Measurements from ENCODE around the gene CMTM5. TPM values are rescaled to one million over a fixed set of nuclear protein-coding genes. Genes with fewer than 3 reads are reported as not detected.
A peak's percentile ranks its signal among the peaks of the same experiment; 100 is the strongest.

The CMTM5 gene
- total RNA-seq, 1 experiment from 2014 or later: 0.24 TPM

GRCh38 chr14:23377573-23378563, 1.0 kb downstream of the CMTM5 start:
- no peak for DNase-seq (ENCODE audit: low spot score)
- peaks cover 57% of the 10 kb centered on the region for H3K27me3 Mint-ChIP-seq (ENCODE audit: low read depth)
- CTCF ChIA-PET: interaction anchor here (0.9 to 6.4 kb wide), 14 partner anchors 11 to 309 kb away, joined by 3 to 95 read pairs (median 15); partner anchors contain the start of gene SLC22A17
- no peaks in the 10 kb centered on the region for H3K36me3 Mint-ChIP-seq
- POLR2A ChIA-PET: no interaction called here
- TF ChIP-seq MXD4 (CRISPR knock-in tag; IDR thresholded peaks at IDR 0.05; ENCODE audit: borderline replicate concordance) (no peak), ETV6 (CRISPR knock-in tag; IDR thresholded peaks at IDR 0.05) (no peak), PREB (CRISPR knock-in tag; IDR thresholded peaks at IDR 0.05; ENCODE audit: borderline replicate concordance) (0 out of 2 replicates have a peak, but pooled peaks have one; percentile 36), E2F4 (CRISPR knock-in tag; IDR thresholded peaks at IDR 0.05; ENCODE audit: borderline replicate concordance, low read depth) (no peak)
- peaks cover 11% of the 10 kb centered on the region for H3K4me1 Mint-ChIP-seq
- no peak for ATAC-seq
- no peaks in the 10 kb centered on the region for H3K9me3 Mint-ChIP-seq
- no peak overlapping the region for H3K4me3 Mint-ChIP-seq
- no peak overlapping the region for H3K27ac Mint-ChIP-seq

- H3K27me3 Mint-ChIP-seq (ENCODE audit: low read depth): peaks cover 59% of the 10 kb centered on the region
- CTCF ChIA-PET: interaction anchor here (0.6 to 6.4 kb wide), 20 partner anchors 10 to 284 kb away, joined by 3 to 95 read pairs (median 17); partner anchors contain the start of genes ACIN1, C14orf119, EFS and PABPN1
- H3K4me3 Mint-ChIP-seq: no peak overlapping the region
Measured at GRCh38 chr14:23378612-23379220, 1.9 kb downstream of the CMTM5 start.

GRCh38 chr14:23379366-23380196, 2.7 kb downstream of the CMTM5 start:
- no peaks in the 10 kb centered on the region for H3K36me3 Mint-ChIP-seq
- CTCF ChIA-PET: interaction anchor here (0.6 to 6.4 kb wide), 71 partner anchors 9 to 385 kb away, joined by 3 to 95 read pairs (median 5); partner anchors contain the start of genes ACIN1, BCL2L2, C14orf119 and EFS
- H3K27ac Mint-ChIP-seq: no peak overlapping the region
- H3K4me3 Mint-ChIP-seq: no peak overlapping the region
- TF ChIP-seq FOXP1 (CRISPR knock-in tag; IDR thresholded peaks at IDR 0.05; ENCODE audit: borderline replicate concordance) (peak; percentile 56; the same call in 1 of the 2 replicates), GABPB1 (CRISPR knock-in tag; IDR thresholded peaks at IDR 0.05) (peak; percentile 54; the same call in 1 of the 2 replicates), ARID4B (CRISPR knock-in tag; IDR thresholded peaks at IDR 0.05; ENCODE audit: borderline replicate concordance) (0 out of 2 replicates have a peak, but pooled peaks have one; percentile 40), ZNF138 (CRISPR knock-in tag; conservative IDR thresholded peaks at IDR 0.05) (no peak), ATF1 (CRISPR knock-in tag; IDR thresholded peaks at IDR 0.05) (no peak), CTCF (IDR thresholded peaks at IDR 0.05) (peak; percentile 93)
- ATAC-seq (peak; percentile 63), DNase-seq (ENCODE audit: low spot score) (peak; percentile 76)
- H3K4me1 Mint-ChIP-seq: peaks cover 11% of the 10 kb centered on the region
- POLR2A ChIA-PET: interaction anchor here (0.7 to 1.7 kb wide), 7 partner anchors 13 to 77 kb away, joined by 3 to 8 read pairs (median 4); partner anchors contain the start of genes PABPN1 and PPP1R3E
- H3K27me3 Mint-ChIP-seq (ENCODE audit: low read depth): peaks cover 59% of the 10 kb centered on the region
- no peaks in the 10 kb centered on the region for H3K9me3 Mint-ChIP-seq

More at GRCh38 chr14:23378612-23379220, 1.9 kb downstream of the CMTM5 start:
- H3K36me3 Mint-ChIP-seq: no peaks in the 10 kb centered on the region
- DNase-seq (ENCODE audit: low spot score) (no peak), ATAC-seq (no peak)
- POLR2A ChIA-PET: no interaction called here
- no peak overlapping the region for H3K27ac Mint-ChIP-seq
- no peak for TF ChIP-seq RELA (CRISPR knock-in tag; IDR thresholded peaks at IDR 0.05; ENCODE audit: borderline replicate concordance)
- no peak for TF ChIP-seq OVOL2 (CRISPR knock-in tag; IDR thresholded peaks at IDR 0.05; ENCODE audit: borderline replicate concordance)
- TF ChIP-seq SP1 (CRISPR knock-in tag; conservative IDR thresholded peaks at IDR 0.05): no peak
- TF ChIP-seq ATF2 (CRISPR knock-in tag; IDR thresholded peaks at IDR 0.05; ENCODE audit: borderline replicate concordance, low read depth): no peak
- peaks cover 11% of the 10 kb centered on the region for H3K4me1 Mint-ChIP-seq
- no peaks in the 10 kb centered on the region for H3K9me3 Mint-ChIP-seq

All from WTC11 (cell line).